WTC11 (cell line): ENCODE measurements around the gene OLIG1. TPM values are rescaled to one million over a fixed set of nuclear protein-coding genes. Genes with fewer than 3 reads are reported as not detected.

ENCODE experiments used
- ATAC-seq: fragments of 200-7000 bp; cut with Tn5 transposase; 2 replicates; pipeline ENCODE4 v1.10.0; 2021; ENCODE audit warnings: mild to moderate bottlenecking, moderate library complexity
- CTCF ChIA-PET: fragments of 300-600 bp; sonication (Branson Sonifier 250); formaldehyde crosslinking; loops from one replicate; lab custom pipeline; 2021; ENCODE audit warnings: antibody characterized with exemption; lab: Charles Lee
- POLR2A ChIA-PET: fragments of 350-600 bp; sonication (Branson Sonifier 250); formaldehyde crosslinking; loops from one replicate; lab custom pipeline; 2021; ENCODE audit warnings: antibody characterized with exemption; lab: Charles Lee
- DNase-seq: peaks from one replicate; pipeline ENCODE4 v3.0.0; 2021; ENCODE audit warnings: low spot score
- H3K27ac Mint-ChIP-seq: 2 replicates; pipeline ENCODE4 v1.8.0; 2021; ENCODE audit warnings: mixed read lengths
- H3K27me3 Mint-ChIP-seq: 2 replicates; pipeline ENCODE4 v1.8.0; 2021; ENCODE audit warnings: low read depth, mild to moderate bottlenecking, moderate library complexity, mixed read lengths
- H3K36me3 Mint-ChIP-seq: 2 replicates; pipeline ENCODE4 v1.8.0; 2021; ENCODE audit warnings: mixed read lengths
- H3K4me1 Mint-ChIP-seq: 2 replicates; pipeline ENCODE4 v1.8.0; 2022; ENCODE audit warnings: mixed read lengths
- H3K4me3 Mint-ChIP-seq: 2 replicates; pipeline ENCODE4 v1.8.0; 2021; ENCODE audit warnings: mild to moderate bottlenecking, moderate library complexity, mixed read lengths
- H3K9me3 Mint-ChIP-seq: 2 replicates; pipeline ENCODE4 v1.8.0; 2021; ENCODE audit warnings: mixed read lengths
- ATF2 ChIP-seq: sonication (generic); formaldehyde crosslinking; IDR thresholded peaks from 2 replicates; pipeline ENCODE4 v1.8.1; 2022; ENCODE audit warnings: low read depth, missing genetic modification reagents, borderline replicate concordance
- CTCF ChIP-seq: fragments of 200-600 bp; IDR thresholded peaks from 2 replicates; pipeline ENCODE4 v1.8.0; 2022; ENCODE audit warnings: antibody characterized with exemption
- ESRRA ChIP-seq: sonication (generic); formaldehyde crosslinking; IDR thresholded peaks from 2 replicates; pipeline ENCODE4 v1.8.1; 2022; ENCODE audit warnings: mild to moderate bottlenecking, missing genetic modification reagents, borderline replicate concordance
- GABPB1 ChIP-seq: sonication (generic); formaldehyde crosslinking; IDR thresholded peaks from 2 replicates; pipeline ENCODE4 v1.8.1; 2023; ENCODE audit warnings: mild to moderate bottlenecking, missing genetic modification reagents
- GRHL2 ChIP-seq: fragments of 250-450 bp; sonication (Bioruptor Pico); IDR thresholded peaks from 2 replicates; pipeline ENCODE4 v1.8.0; 2022; ENCODE audit warnings: mild to moderate bottlenecking, moderate library complexity; ENCODE audit not compliant: insufficient replicate concordance, severe bottlenecking
- HMGXB4 ChIP-seq: sonication (generic); formaldehyde crosslinking; IDR thresholded peaks from 2 replicates; pipeline ENCODE4 v1.8.1; 2023; ENCODE audit warnings: mild to moderate bottlenecking, moderate library complexity, missing genetic modification reagents
- JUN ChIP-seq: sonication (generic); formaldehyde crosslinking; IDR thresholded peaks from 2 replicates; pipeline ENCODE4 v1.8.0; 2023; ENCODE audit warnings: mild to moderate bottlenecking, missing genetic modification reagents
- MAX ChIP-seq: sonication (generic); formaldehyde crosslinking; IDR thresholded peaks from 2 replicates; pipeline ENCODE4 v1.8.0; 2022; ENCODE audit warnings: mild to moderate bottlenecking, missing genetic modification reagents
- NR2C2 ChIP-seq: sonication (generic); formaldehyde crosslinking; IDR thresholded peaks from 2 replicates; pipeline ENCODE4 v1.8.0; 2022; ENCODE audit warnings: mild to moderate bottlenecking, missing genetic modification reagents
- PRDM15 ChIP-seq: sonication (generic); formaldehyde crosslinking; IDR thresholded peaks from 2 replicates; pipeline ENCODE4 v1.8.0; 2022; ENCODE audit warnings: missing genetic modification reagents
- RORB ChIP-seq: fragments of 250-450 bp; sonication (Bioruptor Pico); IDR thresholded peaks from 2 replicates; pipeline ENCODE4 v1.9.0; 2021; ENCODE audit warnings: mild to moderate bottlenecking
- SMAD4 ChIP-seq: sonication (generic); formaldehyde crosslinking; IDR thresholded peaks from 2 replicates; pipeline ENCODE4 v1.8.0; 2022; ENCODE audit warnings: mild to moderate bottlenecking, missing genetic modification reagents
- TP53 ChIP-seq: sonication (generic); formaldehyde crosslinking; IDR thresholded peaks from 2 replicates; pipeline ENCODE4 v1.8.1; 2023; ENCODE audit warnings: mild to moderate bottlenecking, missing genetic modification reagents
- ZNF138 ChIP-seq: sonication (generic); formaldehyde crosslinking; conservative IDR thresholded peaks from 2 replicates; pipeline ENCODE4 v1.8.1; 2022; ENCODE audit warnings: mild to moderate bottlenecking, moderate library complexity, missing genetic modification reagents
- ZNF532 ChIP-seq: fragments of 250-450 bp; sonication (Bioruptor Pico); IDR thresholded peaks from 2 replicates; pipeline ENCODE4 v1.9.0; 2021; ENCODE audit warnings: mild to moderate bottlenecking, borderline replicate concordance
- total RNA-seq: library from RNA; stranded (reverse); gene quantifications from 3 replicates; pipeline ENCODE4 v1.2.3, GENCODE V29; 2021

OLIG1 gene
- total RNA-seq, 1 experiment from 2014 or later = 2.1 TPM

GRCh38 chr21:33076600-33077329 lies 6.8 kb downstream of the OLIG1 start (continued):
- no peak for TF ChIP-seq ZNF532
- TF ChIP-seq ESRRA = no peak
- no peak for TF ChIP-seq CTCF
- no peak for TF ChIP-seq GABPB1 (CRISPR knock-in tag)
- TF ChIP-seq GRHL2 (CRISPR knock-in tag) = no peak

GRCh38 chr21:33078907-33079582 lies 9.1 kb downstream of the OLIG1 start:
- ATAC-seq = no peak
- Mint-ChIP-seq H3K4me3 (no peak overlapping the region), H3K27ac (no peak overlapping the region), H3K9me3 (no peaks in the 10 kb centered on the region), H3K4me1 (peaks cover 44% of the 10 kb centered on the region), H3K36me3 (no peaks in the 10 kb centered on the region), H3K27me3 (peaks cover 36% of the 10 kb centered on the region)
- TF ChIP-seq HMGXB4 (CRISPR knock-in tag) (no peak), TP53 (CRISPR knock-in tag) (no peak), ZNF138 (CRISPR knock-in tag) (no peak), ATF2 (no peak), JUN (CRISPR knock-in tag) (no peak), NR2C2 (CRISPR knock-in tag) (no peak), PRDM15 (CRISPR knock-in tag) (no peak), SMAD4 (no peak), RORB (CRISPR knock-in tag) (no peak), MAX (CRISPR knock-in tag) (no peak)
- ChIA-PET CTCF (interaction anchor here (1.3 kb wide), 1 partner anchor 47 kb away, joined by 5 read pairs; no protein-coding TSS in a partner anchor), POLR2A (no interaction called here)
- no peak for DNase-seq
